EH (cell line): Measurements from ENCODE around the gene LIFR.

Source experiments
- DNase-seq: peaks from one replicate; pipeline ENCODE4 v3.0.0-alpha.2; 2015; ENCODE audit warnings: low read depth

LIFR gene

DNA sequence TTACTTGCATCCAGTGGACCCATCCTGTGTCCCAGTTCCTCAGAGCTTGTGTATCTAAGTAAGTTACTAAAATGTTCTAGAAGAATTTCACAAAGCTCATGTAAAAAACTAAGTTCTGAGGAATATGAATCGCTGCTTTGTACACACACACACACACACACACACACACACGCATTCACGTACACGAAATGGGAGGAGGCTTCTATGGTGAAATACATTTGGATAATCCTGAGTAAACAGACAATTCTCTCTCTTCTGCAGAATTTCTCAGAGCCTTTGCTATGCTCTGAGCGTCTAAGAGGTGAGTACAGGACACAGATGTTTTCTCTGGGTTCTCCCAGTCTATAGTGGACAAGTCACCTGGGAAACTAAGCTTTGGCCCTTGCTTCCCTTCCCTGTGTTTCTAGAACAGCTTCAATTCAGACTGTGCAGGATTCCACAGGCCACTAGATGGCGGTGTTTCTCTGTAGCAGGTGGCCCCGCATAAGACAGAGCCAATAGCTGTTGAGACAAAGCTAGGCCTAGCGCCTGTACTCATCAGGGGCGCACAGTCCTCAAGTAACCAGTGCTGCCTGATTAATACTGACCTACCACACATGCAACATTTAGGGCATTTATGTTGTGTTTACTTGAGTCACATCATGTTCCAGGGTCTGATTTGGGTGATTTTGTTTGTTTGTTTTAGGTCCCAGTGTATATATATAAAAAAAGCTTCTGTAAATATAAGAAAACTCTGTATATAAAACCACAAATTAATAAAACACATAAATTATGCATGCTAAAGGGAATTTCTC lies 114.8 kb downstream of the LIFR start:
- DNase-seq = peak; percentile 89

DNA sequence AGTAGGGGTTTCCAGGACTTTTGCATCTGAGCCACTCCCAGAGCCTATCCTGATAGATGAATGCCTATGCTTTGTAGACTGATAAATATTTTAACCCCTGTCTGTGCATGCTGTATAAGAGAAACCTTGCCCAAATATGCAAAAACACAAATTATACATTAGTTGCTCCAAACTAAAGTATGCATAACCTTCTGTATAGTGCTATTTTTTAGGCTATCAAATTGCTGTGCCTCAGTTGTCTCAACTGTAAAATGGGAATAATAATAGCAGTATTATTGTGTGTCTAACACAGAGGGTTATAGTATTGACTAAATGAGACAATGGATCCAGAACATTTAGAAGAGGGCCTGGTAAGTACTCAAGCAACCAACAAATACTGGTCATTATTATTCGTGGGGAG lies 117.7 kb downstream of the LIFR start:
- DNase-seq = no peak

DNA sequence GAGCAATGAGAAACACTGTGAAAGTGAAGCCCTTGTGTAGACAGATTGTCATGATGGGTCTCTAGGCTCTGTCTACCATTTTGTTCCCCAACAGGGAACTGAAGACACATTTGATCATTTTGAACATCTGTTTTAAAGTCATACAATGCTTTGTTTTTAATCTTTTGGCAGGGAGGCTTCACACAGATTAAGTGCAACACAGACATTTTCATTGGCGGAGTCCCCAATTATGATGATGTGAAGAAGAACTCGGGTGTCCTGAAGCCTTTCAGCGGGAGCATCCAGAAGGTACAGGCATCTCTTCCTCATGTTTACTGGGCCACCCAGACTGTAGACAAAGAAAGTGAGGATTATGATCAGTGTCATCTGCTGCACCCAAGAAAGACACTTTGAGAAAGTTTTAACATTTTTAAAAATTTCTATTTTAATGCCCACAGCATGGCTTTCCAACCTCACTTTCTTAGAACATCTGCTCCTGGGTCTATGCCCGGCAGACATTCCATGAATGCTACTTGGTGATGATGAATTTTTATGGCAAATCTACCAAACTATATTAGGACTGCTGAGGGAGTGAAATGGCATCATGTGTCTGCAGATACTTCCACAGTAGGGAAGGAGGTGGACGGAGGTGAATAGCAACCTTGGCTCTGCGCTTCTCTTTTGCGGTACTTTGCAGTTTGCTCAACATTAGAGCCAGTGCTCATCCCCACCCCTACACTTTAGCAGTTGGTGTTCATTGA lies 121.3 kb downstream of the LIFR start:
- DNase-seq = peak; percentile 77

DNA sequence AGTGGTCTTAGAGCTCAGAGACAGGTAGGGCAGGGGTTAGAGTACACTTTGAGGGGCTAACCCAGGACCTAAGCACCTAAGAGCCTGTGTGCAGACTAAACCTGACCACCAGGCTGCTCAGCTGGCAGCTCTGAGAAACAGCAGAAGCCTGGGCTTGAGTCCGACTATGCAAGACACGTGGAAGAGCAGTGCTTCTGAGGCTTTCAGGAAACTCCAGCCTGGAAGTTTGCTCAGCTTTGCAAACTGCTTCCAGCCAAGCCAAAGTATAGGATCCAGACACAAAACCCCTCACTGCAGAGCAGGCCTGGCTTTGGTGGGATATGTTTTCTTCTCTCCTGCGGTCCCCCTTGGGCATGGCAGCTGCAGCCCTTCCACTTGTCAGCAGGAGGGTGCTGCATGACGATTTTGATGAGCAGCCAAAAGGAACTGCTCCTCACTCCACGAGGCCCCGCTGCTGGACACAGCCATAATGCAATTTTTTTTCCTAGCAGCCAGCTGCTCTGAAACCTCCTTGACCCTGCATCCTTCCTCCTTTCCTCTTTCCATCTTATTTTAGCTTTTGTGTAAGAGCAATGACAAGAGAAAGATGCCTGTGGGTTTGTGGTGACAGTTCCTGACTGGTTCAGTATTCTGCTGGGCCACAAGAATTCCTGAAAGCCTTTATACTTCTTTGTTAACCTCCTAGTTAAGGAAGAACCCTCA lies 123.1 kb downstream of the LIFR start:
- peak; percentile 92 for DNase-seq

DNA sequence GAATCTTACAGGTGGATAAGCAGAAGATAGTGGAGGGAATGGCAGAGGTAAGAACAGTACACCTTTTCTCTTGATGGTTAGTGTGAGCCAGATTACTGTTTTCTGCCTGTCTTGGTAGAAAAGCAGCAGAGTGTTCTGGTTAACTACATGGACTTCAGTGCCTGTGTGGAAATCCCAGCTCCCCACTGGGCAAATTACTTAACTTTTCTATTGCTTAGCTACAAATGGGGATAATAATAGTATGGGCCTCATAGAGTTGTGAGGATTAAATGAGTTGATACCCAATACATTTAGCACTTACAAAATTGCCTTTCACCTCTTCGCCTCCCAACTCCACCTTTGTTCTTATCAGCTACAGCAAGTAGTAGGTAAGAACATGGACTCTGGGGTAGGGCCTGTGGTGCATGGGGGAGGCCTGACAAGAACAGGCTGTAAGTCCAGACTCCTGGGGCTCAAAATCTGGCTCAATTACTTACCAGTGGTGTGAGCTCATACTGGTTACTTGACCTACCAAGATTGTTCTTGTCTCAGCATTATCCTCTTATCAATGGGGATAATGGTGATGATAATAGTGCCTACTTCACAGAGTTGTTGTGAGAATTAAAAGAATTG lies 125.1 kb downstream of the LIFR start:
- no peak for DNase-seq

DNA sequence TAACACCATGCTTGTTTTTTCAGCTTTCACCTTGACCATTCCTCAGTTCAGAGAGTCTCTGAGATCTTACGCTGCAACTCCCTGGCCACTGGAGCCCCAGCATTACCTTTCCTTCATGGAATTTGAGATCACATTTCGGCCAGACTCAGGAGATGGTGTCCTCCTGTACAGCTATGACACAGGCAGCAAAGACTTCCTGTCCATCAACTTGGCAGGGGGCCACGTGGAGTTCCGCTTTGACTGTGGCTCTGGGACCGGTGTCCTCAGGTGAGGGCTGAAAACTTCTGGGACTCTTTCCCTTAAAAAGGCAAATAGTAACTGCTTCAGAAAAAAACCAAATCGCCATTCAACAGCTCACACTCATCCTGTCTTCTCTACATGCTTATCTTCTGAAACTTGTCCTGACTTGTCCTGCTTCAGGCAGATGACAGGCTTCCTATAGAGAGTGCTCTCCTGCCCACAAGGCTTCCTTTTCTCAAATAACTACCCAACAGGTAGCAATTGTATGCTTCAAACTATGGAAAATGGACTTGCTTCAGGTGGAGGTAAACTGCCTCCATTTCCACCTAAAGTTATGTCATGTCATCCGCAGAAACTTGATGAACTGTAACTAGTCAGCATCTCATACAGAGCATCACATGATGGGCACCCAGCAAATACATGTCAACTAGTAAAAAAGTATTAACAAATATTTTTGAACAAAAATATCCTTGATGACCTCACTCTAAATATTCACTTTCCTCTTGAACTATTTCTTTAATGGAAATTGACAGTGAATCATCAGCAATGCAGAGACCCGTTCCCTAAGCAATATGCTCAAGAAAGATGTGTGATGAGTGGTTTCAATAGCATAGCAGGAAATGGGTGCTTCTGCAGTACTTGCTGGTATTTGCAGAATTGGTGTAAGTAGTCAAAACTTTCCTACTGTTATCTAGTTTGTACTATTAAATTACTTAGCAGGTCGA lies 129.2 kb downstream of the LIFR start:
- DNase-seq = peak; percentile 22

DNA sequence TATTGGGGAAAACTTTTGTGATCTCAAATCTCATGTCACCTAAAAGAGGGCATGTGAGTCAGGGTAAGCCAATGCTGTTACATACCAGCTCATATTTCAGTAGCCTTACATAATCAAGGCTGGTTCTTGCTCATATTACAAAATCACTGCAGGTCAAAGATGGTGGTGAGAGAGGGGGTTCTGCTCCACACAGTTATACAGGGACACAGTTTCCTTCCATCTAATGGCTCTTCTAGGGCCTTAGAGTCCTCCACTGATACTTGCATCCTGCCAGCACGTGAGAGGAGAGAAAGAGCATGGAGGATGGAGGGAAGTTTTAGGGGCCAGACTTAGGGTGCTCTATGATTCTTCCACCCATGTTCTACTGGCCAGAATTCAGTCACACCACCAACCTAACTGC lies 130.0 kb downstream of the LIFR start:
- peak; percentile 58 for DNase-seq
